Skeletal muscle satellite cell (primary cell): Measurements from ENCODE around the gene STKLD1.
"Not testable (repeated sequence)": the region's sequence is repeated elsewhere in the genome, so short reads cannot be mapped to it uniquely, and the experiment has no call there.

Experiments used
- H3K27me3 ChIP-seq: 2 replicates; pipeline ENCODE4 v1.7.0; 2013; ENCODE audit warnings: low read length; ENCODE audit not compliant: control insufficient read depth, insufficient read depth
- H3K36me3 ChIP-seq: 2 replicates; pipeline ENCODE4 v1.7.0; 2013; ENCODE audit warnings: mild to moderate bottlenecking, control low read depth, low read length; ENCODE audit not compliant: insufficient read depth
- H3K4me1 ChIP-seq: 2 replicates; pipeline ENCODE4 v1.7.0; 2013; ENCODE audit warnings: low read length; ENCODE audit not compliant: control insufficient read depth, insufficient read depth
- H3K4me2 ChIP-seq: 2 replicates; pipeline ENCODE4 v1.7.0; 2013; ENCODE audit warnings: mild to moderate bottlenecking, low read length
- H3K4me3 ChIP-seq: 2 replicates; pipeline ENCODE4 v1.7.0; 2013; ENCODE audit warnings: low read length
- H3K9ac ChIP-seq: 2 replicates; pipeline ENCODE4 v1.7.0; 2013; ENCODE audit warnings: mild to moderate bottlenecking, low read depth, low read length, moderate library complexity
- H3K9me3 ChIP-seq: replicated peaks from 2 replicates; pipeline ENCODE4 v1.7.0; 2013; ENCODE audit warnings: mild to moderate bottlenecking, control low read depth, low read length

STKLD1 gene

DNA sequence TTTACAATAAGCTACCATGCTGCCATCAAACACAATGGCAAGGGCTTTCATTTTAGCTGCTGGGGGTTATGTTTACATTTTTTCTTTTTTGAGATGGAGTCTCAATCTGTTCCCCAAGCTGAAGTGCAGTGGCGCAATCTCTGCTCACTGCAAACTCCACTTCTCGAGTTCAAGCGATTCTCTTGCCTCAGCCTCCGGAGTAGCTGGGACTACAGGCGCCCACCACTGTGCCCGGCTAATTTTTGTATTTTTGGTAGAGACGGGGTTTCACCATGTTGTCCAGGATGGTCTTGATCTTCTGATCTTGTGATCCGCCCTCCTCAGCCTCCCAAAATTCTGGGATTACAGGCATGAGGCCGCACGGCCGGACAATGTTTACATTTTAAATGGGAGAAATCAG is 41.3 kb upstream of the STKLD1 start:
- Histone ChIP-seq H3K36me3 (peaks cover 49% of the 10 kb centered on the region), H3K4me3 (peak overlapping the region; percentile 84), H3K4me2 (peak overlapping the region; percentile 97), H3K9ac (peak overlapping the region; percentile 86), H3K4me1 (peaks cover 13% of the 10 kb centered on the region)
- H3K27me3 ChIP-seq, H3K9me3 ChIP-seq: not testable (repeated sequence)

DNA sequence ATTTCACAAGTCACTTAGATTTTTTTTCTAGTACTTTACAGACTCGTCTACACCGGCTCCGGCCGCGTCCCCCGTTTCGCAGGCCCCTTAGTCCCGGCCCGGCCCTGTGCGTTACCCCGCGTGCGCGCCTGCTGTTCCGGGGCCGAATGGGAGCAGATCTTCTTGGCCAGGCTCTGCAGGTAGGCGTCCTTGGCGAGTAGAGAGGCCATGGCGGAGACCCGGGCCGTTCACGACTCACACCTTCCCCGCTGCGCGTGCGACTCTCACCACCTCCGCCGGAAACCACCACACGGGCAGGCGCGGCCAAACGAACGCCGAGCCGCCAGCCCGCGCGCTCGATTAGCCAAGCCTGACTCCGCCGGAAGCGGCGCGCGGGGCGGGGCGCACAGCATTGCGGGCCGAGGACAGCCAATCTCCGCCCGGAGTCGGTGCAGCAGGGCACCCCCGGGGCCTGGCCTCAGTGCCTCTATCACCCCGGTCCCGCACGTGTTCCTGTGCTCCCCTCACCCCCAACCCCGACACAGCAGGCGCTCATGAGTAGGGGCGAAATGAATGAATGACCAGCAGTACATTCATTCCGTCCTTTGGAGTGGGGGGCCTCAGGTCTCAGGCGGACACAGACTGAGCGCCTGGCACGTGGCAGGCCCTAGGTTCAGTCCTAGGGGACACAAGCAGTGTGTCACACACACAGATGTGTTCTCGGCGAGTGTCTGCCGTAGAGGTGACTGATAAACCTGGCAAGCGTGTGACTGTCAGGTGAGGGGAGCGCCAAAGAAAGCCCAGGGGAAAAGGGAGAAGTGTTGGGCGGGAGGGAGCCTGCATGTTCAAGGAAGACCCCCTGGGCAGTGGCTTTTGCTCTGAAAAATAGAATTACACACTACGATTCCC is 40.0 kb upstream of the STKLD1 start, which contains the start of gene SURF6:
Gene SURF6 (minus strand): TSS at position 265 of the 888 bp plus-strand sequence. CDS start 56 bp downstream, at position 209.
- H3K4me3 ChIP-seq, result peak within 1 kb of the TSS; percentile 84
- H3K4me2 ChIP-seq, result peak within 1 kb of the TSS; percentile 97
- H3K4me1 ChIP-seq, result peaks cover 13% of the 10 kb centered on the region
- H3K27me3 ChIP-seq, result no peaks in the 10 kb centered on the region
- H3K9ac ChIP-seq, result peak within 1 kb of the TSS; percentile 86
- H3K9me3 ChIP-seq, result no peaks in the 10 kb centered on the region
- peaks cover 52% of the 10 kb centered on the region for H3K36me3 ChIP-seq

DNA sequence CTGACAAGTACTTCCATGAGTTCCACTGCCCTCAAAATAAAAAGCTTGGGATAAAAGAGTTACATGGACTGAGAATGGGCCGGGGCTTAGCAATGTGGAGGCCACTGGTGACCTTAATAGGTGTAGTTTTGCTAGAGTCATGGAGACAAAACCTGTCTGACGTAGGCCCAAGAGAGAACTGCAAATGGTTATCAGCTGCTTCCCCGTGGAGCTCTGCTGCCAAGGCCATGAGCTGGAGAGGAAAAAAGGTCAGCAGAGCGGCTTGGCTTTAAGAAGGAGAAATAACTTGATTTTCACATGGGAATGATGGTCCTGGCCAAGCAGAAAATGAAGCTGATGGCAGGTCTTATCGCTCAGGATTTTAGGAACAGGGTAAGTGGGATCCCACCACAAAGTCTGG is 36.5 kb upstream of the STKLD1 start:
- H3K4me3 ChIP-seq, result no peak overlapping the region
- no peaks in the 10 kb centered on the region for H3K9me3 ChIP-seq
- H3K27me3 ChIP-seq, result no peaks in the 10 kb centered on the region
- H3K9ac ChIP-seq, result no peak overlapping the region
- H3K36me3 ChIP-seq, result peaks cover 50% of the 10 kb centered on the region
- peaks cover 10% of the 10 kb centered on the region for H3K4me1 ChIP-seq
- H3K4me2 ChIP-seq, result no peak overlapping the region

DNA sequence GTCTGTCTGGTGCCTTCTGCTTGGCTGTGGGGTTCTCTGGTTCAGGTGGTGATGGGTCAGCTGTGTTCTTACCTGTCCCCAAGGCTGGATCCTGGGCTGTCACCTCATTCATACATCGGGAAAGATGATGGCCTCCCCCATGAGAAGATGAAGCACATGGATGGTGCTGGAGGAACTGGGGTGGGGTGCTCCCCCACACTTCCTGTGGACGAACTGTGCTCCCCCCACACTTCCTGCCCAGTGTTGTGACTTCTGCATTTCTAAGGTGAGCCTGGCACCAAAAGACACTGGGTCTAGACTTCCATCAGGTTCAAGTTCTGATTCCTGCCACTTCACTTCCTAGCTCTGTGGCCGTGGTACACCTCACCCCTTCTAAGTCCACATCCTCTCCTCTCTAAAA is 35.9 kb upstream of the STKLD1 start:
- Histone ChIP-seq H3K27me3 (no peaks in the 10 kb centered on the region), H3K4me3 (no peak overlapping the region), H3K4me1 (peaks cover 6% of the 10 kb centered on the region), H3K4me2 (no peak overlapping the region), H3K9me3 (no peaks in the 10 kb centered on the region), H3K9ac (no peak overlapping the region), H3K36me3 (peaks cover 56% of the 10 kb centered on the region)

DNA sequence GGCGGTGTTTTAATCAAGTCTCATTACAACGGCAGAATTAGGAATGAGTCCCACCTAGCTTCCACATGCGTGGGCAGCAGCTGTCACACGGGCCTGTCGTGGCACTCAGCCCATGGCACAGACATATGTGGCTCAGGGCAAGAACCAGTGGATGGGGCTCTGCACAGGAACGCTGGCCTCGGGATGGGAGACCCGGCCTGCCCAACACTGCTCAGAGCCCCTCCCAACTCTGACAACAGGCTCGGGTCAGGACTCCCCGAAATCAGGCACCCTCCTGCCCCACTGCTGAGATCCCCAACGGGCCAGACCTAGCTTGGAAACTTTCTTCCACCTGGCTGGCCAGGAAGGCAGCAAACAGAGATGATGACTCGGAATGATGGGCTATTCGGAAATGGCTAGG is 35.2 kb upstream of the STKLD1 start:
- Histone ChIP-seq H3K4me1 (peaks cover 6% of the 10 kb centered on the region), H3K36me3 (peaks cover 62% of the 10 kb centered on the region), H3K9me3 (no peaks in the 10 kb centered on the region), H3K4me3 (no peak overlapping the region), H3K27me3 (no peaks in the 10 kb centered on the region), H3K9ac (no peak overlapping the region), H3K4me2 (no peak overlapping the region)

DNA sequence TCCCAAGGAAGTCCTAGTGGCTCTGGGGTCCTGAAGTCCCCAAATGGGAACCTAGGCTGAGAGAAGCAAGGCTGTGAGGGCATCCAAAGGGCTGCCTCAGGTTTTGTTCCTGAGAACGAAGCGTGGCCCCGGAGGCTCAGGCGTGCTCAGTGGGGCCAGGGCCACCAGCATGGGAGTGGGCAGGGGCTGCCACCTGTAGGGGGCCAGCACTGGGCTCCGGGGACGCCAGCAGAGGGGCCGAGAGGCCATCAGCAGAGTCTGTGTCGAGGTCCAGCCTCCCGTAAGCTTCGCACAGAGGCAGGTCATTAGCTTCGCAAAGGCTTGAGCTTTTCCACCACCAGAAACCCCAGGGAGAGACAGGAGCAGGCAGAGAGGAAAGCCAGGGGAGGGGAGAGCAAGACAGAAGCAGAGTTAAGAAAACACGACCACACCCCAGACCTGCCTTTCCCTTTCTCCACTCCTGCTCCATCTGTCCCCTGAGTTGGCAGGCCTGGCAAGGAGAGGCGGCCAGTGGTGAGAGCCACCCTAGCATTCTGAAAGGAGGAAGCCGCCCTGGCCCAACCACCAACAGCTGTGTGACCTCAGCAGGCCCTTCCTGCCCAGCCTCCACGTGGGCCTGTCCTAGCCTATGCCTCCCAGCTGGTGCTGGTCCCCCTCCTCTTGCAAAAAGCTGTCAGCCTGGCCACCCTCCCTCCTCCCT is 34.6 kb upstream of the STKLD1 start:
- Histone ChIP-seq H3K4me2 (no peak overlapping the region), H3K27me3 (no peaks in the 10 kb centered on the region), H3K9ac (no peak overlapping the region), H3K9me3 (no peaks in the 10 kb centered on the region), H3K4me3 (no peak overlapping the region), H3K4me1 (peaks cover 7% of the 10 kb centered on the region), H3K36me3 (peaks cover 68% of the 10 kb centered on the region)

DNA sequence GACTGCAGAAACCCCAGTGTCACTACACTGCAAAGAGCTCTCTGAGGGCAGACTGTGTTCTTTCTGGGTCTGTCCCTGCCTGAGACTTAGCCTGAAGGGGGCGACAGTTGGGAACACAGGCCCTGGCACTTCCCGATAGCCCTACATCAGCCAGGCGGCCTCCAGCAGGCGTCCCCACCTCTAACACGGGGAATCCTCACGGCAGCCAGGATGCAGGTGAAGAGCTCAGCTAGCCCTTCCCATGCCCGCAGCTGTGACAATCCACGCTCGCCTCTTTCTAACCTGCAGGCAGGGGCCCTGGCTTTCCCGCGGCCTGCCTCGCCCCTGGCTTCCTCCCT is 34.1 kb upstream of the STKLD1 start:
- no peak overlapping the region for H3K4me2 ChIP-seq
- H3K9ac ChIP-seq, result no peak overlapping the region
- peaks cover 68% of the 10 kb centered on the region for H3K36me3 ChIP-seq
- no peak overlapping the region for H3K4me3 ChIP-seq
- H3K9me3 ChIP-seq, result no peaks in the 10 kb centered on the region
- H3K27me3 ChIP-seq, result no peaks in the 10 kb centered on the region
- H3K4me1 ChIP-seq, result peaks cover 10% of the 10 kb centered on the region

DNA sequence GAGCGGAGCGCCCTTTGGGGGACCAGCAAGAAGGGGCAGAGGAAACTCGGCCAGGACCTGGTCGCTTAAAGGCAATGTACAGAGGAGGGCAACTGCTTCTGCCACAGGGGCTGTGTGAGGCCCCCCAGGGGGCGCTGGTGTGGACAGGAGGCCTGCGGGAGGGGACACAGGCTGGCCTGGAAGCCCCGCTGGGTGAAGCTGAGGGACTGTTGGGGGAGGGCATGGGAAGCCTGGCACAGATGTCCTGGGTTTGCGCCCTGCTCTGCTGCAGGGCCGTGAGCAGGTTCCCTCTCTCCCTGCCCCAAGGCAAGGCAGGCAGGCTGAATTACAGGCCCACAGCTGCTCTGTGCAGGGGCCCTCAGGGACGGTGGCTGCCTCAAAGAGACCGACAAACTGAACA is 33.6 kb upstream of the STKLD1 start:
- H3K4me2 ChIP-seq, result no peak overlapping the region
- H3K36me3 ChIP-seq, result peaks cover 68% of the 10 kb centered on the region
- H3K4me1 ChIP-seq, result peaks cover 10% of the 10 kb centered on the region
- no peak overlapping the region for H3K4me3 ChIP-seq
- no peaks in the 10 kb centered on the region for H3K9me3 ChIP-seq
- no peaks in the 10 kb centered on the region for H3K27me3 ChIP-seq
- no peak overlapping the region for H3K9ac ChIP-seq

DNA sequence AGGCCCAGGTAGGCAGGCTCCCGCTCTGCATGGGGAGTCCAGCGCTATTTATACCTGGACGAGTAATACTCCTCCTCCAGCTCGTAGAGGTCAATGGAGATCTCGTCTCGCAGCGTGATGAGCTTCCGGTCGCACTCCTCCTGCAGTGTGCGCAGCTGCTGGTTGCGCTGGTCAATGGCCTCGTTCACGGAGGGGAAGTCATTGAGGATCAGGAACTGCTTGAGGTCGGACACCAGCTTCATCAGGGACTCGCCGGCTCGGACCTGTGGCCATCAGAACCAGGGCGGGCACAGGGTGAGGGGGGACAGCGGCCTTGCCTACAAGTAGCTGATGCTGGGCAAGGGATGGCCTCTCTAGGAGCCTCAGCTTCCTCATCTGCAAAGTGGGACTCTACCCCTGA is 32.1 kb upstream of the STKLD1 start:
- Histone ChIP-seq H3K27me3 (no peaks in the 10 kb centered on the region), H3K9ac (no peak overlapping the region), H3K4me2 (no peak overlapping the region), H3K4me3 (no peak overlapping the region), H3K9me3 (no peaks in the 10 kb centered on the region), H3K4me1 (peaks cover 10% of the 10 kb centered on the region), H3K36me3 (peaks cover 75% of the 10 kb centered on the region)

DNA sequence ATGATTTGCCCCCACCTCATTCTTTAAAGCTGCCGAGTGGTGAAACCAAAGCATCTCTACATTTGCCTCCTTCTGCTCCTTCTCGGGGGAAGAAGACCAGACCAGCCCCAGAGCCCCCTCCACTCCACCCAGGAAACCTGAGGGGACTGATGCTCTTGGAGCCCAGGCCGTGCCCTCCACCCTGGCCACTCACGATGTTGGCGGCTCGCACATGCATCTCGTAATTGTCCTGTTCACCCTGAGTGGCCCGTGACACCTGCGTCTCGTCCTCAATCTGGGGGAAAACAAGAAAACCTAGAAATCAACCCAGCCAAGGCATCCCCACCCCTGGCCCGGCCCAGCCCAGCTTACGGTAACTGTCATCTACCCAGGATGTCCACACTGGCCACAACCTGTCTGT is 31.2 kb upstream of the STKLD1 start:
- no peak overlapping the region for H3K4me2 ChIP-seq
- H3K36me3 ChIP-seq, result peaks cover 79% of the 10 kb centered on the region
- H3K9me3 ChIP-seq, result no peaks in the 10 kb centered on the region
- no peak overlapping the region for H3K4me3 ChIP-seq
- H3K9ac ChIP-seq, result no peak overlapping the region
- H3K27me3 ChIP-seq, result no peaks in the 10 kb centered on the region
- peaks cover 20% of the 10 kb centered on the region for H3K4me1 ChIP-seq

DNA sequence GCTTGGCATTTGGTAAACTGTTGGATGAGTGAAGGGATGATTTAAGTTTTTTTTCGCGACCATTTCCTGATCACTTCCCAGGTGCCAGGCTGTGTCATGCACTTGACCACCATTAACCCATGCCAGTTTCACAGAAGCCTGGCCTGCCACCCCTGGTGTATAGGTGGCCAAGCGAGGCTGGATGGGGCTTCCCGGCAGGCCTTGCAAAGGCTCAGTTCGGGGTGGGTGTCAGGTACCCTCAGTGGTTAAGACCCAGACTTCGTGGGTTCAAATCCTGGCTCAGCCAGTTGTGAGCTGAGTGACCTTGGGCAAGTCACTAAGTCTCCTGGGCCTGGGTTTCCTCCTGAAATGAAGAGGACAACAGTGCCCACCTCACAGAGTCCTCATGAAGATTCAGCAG is 30.6 kb upstream of the STKLD1 start:
- Histone ChIP-seq H3K27me3 (no peaks in the 10 kb centered on the region), H3K4me3 (no peak overlapping the region), H3K4me2 (no peak overlapping the region), H3K9ac (no peak overlapping the region), H3K4me1 (peaks cover 22% of the 10 kb centered on the region), H3K9me3 (no peaks in the 10 kb centered on the region), H3K36me3 (peaks cover 79% of the 10 kb centered on the region)
